DLD1 (cell line): Measurements from ENCODE around the gene CAV2.

Source experiments
- in situ Hi-C: cut with HindIII; loops from 2 replicates; pipeline ENCODE4 v1.10.0; 2017; ENCODE audit warnings: low sequenced_read_pairs

CAV2 gene

DNA sequence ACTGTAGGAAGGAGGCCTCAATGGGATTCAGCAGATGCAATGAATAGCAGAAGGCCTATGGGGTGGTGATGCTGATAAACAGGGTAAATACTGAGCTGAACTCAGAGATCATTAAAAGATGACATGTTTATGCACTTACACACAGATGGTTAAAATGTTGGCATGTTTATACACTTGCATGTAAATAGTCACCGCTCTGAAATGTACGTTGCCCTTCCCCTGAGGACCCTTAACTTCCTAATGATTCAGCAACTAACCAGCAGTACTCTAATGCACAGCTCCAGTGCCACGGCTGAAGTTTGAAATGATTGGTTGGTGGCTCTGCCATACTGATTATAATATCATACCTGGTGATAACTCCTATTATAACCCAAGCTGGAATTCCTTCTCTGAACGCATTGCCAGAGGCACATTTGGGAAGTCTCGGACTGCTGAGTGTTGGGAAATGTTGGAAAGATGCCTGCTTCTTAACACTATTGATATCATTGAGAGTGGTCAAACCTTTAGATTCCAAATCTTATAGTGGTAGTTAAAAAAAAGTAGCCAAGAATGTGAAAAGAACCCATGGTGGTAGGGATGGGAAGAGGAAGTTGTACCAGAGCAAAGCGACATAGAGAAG, 21.6 kb downstream of the CAV2 start:
- in situ Hi-C loops: loop anchor here (25.0 kb wide), 1 partner anchor 259 kb away; no protein-coding TSS in a partner anchor

DNA sequence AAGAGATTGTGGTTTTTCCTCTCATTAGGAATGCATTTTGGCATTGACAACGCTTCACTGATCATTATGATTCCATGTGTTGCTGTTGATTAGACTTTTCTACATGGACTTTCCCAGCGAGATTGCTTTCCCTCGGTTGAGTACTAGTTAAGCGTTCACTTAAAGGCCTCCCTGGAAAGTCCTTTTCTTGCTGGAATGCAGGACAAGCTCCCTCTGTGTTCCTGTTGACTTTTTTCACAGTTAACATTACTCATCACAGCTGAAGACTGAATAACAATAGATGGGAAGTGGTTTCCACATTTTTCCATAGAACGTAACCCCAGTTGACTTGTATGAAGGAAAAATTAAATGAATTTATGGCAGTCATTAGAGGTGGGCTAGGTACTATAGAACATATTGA, 22.7 kb downstream of the CAV2 start:
- in situ Hi-C loops: loop anchor here (25.0 kb wide), 1 partner anchor 260 kb away; no protein-coding TSS in a partner anchor

DNA sequence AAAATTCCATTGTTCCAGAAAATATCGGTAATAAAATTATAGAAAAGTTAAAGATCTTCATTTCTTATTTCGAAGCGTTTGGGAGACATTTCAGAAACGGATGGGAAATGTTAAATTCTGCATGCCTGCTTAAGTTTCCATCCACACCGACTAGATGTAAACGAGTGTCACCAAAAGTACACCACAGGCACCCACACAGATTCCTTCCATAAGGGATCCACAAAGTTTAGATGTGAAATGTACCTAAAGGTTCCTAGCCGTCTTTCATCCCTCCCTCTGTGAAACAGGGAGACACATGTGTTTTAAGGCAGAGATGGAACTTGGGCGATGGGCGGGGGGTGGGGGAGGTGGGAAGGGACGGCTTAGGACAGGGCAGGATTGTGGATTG, 24.7 kb downstream of the CAV2 start:
- in situ Hi-C loops: loop anchor here (25.0 kb wide), 1 partner anchor 262 kb away; no protein-coding TSS in a partner anchor

DNA sequence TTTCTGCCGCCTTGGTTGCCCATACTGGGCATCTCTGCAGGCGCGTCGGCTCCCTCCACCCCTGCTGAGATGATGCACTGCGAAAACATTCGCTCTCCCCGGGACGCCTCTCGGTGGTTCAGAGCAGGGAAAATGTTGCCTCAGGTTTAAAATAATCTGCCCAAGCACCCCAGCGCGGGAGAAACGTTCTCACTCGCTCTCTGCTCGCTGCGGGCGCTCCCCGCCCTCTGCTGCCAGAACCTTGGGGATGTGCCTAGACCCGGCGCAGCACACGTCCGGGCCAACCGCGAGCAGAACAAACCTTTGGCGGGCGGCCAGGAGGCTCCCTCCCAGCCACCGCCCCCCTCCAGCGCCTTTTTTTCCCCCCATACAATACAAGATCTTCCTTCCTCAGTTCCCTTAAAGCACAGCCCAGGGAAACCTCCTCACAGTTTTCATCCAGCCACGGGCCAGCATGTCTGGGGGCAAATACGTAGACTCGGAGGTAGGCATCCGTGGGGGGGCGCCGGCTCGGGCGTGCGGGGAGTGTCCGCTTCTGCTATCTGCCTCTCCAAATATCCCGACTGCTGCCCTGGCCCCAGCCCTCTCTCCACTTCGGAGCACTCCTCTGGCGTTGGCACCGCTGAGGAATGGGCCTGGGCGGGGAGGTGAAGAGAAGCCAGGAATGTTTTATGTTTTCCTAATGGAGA, 25.2 kb downstream of the CAV2 start, which contains the start of gene CAV1:
TSS of gene CAV1 (plus strand) at position 428 of the 689 bp plus-strand sequence. CDS start at position 455, 27 bp downstream.
- in situ Hi-C loops: loop anchor here (25.0 kb wide), 1 partner anchor 262 kb away; no protein-coding TSS in a partner anchor

DNA sequence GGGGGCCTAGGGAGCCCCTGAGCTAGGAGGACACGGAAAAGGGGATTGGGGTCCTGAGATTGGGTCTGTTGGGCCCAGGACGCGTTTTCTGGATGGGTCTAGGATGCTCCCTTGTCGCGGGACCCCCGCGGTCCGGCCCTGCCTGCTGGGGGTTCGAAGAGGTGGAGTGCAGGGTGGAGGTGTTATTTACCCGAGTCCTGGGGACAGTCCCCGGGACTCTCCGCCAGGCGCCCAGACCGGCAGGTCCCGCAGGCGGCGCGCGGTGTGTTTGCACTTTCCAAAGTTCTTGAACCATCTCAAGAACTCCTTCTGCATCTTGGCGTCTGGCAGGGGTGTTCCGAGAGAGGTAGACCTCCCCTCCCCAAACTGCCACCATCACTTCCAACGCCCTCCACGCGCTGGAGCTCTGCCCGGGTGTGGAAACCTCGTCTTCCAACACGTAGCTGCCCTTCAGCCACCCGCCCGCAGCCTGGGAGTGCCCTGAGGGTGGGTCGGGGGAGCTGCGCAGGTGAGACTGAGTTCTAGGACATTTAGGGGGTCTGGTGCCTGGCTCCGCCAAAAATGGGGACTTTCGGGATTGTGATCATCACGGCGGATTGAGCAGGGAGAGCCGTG, 25.9 kb downstream of the CAV2 start:
- in situ Hi-C loops: no loop called here

DNA sequence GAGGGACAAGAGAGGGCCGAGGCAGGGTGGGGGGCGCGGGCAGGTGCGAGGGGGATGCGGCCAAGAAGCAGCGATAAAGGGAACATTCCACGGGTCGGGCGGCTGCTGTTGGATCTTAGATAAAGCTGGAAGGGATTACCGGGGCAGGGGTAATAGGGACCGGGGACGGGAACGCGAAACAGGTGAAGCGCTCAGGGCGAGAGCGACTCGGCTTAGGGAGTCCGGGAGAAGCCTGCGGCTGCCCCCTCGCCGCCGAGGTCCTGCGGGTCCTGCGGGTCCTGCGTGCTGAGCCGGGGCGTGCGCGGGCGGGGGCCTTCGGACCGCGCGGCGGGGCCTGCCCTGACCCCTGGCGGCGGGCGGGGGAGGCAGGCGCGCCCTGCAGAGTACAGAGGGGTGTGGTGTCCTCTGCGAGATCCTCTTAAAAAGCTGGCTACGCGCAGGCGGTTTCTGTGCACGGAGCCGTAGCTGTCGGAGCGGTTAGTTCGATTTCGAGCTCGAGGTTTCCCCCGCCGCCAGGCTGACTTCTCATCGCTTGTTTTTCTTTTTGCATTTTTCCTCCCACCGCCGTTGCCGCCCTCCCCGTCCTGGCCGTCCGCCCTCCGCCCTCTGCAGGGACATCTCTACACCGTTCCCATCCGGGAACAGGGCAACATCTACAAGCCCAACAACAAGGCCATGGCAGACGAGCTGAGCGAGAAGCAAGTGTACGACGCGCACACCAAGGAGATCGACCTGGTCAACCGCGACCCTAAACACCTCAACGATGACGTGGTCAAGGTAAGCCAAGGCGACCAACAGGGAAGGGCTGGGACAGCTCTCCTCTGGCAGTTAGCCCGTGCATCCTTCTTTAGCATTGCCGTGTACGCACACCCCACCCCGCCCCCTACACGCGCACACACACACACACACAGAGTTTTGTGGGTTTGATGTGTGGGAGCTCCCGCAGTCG, 26.6 kb downstream of the CAV2 start:
- in situ Hi-C loops: no loop called here

DNA sequence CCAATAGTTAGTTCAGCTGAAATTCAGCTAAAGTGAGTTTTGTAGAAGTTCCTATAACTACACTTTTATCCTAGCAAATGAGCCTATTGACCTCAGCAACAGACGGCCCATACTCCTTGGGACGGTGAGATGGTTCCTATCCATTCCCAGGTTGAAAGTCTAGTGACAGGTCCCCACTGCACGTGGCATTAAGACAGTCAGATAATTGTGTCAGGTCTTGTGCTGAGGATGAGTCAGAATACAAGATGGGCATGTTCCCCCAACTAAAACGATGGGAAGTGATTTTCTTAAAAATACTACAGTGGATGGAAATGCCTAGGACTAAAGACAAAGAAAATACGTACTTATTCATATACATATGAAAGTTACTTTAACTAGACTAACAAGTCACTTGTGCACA, 27.4 kb downstream of the CAV2 start:
- in situ Hi-C loops: no loop called here

DNA sequence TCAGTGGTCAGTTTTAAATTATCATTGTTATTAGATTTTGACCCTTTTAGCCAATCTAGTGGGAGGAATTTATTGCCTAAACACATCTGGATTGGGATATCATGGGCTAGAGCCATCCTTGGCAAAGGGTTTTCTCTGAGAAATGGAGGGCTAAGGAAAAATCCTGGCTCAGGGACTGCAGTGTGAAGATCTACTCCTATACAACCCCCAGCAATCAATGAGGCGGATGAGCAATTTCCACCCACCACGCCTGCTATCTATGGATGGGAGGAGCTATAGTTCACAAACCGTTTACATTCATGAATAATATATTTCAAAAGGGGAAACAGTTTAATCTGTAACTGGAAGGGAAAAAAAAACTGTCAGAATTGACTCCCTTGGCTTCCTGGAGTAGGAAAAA, 28.0 kb downstream of the CAV2 start:
- in situ Hi-C loops: no loop called here

DNA sequence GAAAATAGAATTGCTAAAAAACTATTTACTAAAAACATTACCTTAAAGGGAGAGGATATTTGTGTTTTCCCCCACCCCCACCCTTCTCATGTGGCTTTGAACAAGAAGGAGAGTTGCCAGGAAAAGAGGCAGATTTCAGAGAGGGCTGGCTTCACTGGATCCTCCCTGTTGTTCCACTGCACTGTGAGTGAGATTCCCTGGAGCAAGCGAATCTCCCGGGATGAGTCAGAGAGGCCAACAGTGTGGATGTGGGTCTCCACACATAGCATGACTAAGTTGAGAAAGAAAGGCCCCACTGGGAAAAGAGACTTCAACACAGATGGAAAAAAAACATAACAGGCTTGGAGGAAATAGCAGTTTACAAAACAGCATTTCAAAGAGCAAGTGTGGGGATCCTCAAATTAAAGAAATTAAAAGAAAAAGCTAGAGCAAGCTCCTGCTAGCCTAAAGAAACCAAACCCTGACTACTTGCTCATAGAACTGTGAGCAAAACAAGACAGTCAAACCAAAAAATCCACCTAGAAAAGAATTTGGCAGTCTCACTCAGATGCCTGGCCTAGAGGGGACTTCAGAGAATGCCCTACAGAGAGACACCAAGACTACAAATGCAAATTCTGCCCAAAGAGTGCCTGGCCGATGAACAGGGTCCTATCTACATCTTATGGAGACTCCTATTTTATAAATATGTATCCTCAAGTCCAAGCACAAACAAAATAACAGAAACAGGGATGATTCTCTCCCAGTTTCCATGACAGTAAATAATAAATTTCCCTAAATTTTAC, 28.7 kb downstream of the CAV2 start:
- in situ Hi-C loops: no loop called here

DNA sequence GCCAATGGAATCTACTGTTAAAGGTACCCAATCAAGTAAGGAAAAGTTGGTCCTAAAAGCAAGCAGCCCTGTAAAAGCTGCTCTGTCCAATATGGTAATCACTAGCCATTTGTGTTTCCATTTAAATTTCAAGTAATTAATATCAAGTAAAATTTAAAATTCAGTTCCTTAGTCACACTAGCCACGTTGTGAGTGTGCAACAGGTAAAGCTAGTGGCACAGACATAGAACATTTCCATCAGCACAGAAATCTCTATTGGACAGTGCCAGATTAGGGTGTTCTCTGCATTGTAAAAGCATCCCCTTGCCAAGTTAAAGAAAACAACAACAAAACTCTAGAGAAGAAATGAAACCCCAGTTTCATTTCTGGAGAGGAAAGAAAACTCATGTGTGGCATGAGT, 29.7 kb downstream of the CAV2 start:
- in situ Hi-C loops: no loop called here

DNA sequence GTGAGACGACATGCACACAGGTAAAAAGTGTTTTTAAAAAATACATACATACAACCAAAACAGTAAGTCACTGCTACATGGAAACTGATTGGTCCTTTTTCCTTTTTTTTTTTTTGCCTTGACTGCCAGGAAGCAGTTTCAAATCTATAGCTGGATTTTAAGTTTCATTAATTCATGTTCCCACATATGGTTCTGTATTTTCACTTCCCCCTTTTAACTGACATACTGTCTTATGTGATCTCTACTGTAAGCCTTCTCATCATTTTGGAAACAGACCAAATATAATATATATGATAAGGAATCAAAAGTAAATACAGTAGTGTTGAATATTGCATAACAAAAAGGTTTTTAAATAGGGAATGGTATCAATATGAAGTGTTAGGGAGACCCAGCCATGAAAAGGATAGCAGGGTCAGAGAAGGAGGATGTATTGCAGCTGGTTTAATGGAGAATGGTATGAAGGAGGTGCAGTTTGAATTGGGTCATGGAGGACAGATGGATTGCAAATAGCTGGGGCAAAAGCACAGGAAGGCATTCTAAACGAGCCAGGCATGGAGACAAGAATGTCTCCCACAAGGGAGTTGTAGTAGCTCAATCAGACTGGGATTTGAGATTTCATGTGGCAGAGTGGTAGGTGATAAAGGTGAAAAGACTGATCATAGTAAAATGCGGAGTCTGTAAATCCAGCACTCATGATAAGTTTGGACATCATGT, 30.7 kb downstream of the CAV2 start:
- in situ Hi-C loops: no loop called here

DNA sequence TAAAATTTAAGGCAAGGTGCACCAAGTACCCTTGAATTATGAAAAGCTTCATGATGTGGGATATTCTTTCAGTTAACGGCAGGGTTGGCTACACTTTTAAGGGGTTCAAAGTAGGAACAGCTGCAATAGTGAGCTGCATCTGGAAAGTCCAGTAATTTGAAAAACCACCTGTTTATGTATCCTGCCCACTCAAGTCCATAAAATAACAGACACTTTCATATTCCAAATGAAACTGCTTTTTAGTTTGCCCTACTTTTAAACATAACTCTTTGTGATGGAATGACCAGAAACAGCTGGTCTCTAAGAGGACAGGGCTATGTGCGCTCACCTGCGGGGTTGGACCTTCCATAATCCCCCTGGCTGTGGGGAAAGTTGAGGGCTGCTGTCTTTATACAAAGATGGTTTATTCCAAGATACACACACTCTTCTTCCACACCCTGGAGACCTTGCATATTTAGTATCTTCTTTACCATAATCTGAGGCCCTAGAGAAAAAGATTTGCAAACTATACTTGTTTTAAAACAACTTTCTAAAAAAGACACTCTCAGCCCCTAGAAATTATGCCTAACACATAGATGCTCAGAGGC, 32.7 kb downstream of the CAV2 start:
- in situ Hi-C loops: no loop called here

DNA sequence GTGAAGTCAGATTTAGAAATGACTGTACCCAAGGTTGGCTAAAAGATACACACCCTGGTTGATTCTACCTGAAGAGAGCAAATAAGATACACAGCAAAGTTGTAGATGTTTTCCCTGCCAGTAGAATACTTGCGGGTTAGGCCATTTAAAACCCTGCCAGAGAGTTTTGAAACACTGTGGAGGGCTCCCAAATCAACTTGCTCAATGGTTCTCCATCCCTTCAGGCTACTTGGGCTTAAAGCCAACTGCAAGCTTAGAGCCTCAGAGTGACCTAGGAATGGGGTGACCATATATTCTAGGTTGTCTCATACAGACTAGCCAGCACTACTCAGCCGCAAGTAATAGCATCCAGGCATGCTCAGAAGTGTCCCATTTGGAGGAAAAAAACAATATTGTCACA, 35.3 kb downstream of the CAV2 start:
- in situ Hi-C loops: no loop called here

DNA sequence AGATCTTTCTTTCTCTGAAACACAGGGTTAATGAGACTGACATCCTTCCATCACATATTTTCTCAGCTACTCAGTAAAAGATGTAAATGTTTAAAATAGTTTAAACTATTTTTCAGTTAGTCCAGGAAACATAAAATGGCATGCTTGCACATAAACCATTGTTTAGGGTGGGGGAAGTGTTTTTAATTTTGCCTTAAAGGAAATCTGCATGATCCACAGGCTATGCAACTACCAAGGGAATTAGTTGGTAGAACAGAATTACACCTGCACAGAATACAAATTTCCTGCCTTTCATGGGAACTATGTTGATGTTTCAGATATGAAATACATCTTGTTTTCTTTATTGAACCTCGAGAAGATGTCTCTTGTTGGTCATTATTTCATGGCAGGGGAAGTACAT, 35.9 kb downstream of the CAV2 start:
- in situ Hi-C loops: no loop called here

DNA sequence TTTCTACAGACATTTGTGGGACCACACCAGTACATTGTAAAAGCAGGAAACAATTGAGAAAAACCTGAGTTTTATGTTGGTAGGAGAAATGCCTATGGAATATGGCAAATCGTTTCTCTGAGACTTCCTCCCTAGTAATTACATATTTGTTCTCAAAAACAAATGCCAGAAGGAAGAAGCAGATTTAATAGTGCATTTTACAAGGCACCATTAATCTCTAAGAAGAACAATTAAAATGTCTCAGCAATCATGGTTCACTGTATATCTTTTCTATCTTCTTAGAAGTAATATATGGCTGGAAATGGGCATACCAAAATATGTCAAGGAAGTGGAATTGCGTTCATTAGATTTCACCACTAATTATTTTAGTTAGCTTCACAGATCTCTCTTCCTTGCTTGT, 38.6 kb downstream of the CAV2 start:
- in situ Hi-C loops: no loop called here

DNA sequence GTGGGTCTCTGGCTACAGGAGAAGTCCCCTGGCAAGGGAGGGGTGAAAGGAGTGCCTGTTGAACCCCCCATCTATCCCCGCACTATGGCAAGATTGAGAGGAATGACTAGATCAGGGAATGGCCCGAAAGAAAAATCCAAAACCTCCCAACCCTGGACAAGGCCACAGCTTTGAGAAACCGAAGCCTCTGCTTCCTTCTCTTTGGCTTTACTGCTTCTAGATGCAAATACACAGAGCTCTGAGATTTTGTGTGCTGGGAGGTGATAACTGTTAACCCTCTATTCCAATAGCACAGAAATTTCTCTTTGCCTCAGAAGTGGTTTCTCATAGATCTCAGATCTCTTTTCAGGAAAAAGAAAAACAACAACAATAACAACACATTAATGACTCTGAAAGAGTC, 40.3 kb downstream of the CAV2 start:
- in situ Hi-C loops: no loop called here

DNA sequence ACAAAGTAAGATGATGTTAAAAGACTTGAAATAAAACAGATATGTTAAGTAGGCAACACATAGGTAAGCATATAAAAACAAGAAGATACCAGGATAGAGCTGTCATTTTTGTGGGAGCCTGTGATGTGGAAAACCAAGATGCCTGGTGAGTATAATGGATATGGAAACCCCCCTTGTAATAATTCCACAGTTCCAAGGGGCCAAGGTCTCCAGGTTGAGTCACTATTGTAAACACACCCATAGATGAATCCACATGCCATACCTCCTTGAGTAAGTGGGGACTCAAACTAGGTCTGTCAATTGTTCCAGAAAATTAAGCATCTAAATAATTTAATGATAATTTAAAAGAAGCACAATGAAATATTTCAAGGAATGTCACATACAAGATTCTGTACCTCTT, 41.2 kb downstream of the CAV2 start:
- in situ Hi-C loops: no loop called here

DNA sequence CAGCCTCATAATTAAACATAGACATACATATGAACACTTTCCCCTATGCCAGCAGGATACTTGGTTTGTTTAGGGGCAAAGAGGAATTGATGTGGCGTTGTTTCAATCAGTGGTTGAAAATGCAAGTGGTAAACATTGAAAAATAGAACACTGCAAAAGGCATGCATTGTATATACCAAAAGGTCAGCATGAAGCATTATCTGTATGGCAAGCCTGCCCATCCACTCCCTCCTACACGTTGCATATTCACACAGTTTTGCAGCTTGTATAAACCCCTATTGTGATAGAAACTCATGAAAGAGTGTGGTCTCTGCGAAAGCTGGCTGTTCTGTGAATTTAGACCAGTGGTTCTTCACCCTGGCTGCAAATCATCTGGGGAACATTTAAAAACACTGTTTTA, 42.4 kb downstream of the CAV2 start:
- in situ Hi-C loops: no loop called here

DNA sequence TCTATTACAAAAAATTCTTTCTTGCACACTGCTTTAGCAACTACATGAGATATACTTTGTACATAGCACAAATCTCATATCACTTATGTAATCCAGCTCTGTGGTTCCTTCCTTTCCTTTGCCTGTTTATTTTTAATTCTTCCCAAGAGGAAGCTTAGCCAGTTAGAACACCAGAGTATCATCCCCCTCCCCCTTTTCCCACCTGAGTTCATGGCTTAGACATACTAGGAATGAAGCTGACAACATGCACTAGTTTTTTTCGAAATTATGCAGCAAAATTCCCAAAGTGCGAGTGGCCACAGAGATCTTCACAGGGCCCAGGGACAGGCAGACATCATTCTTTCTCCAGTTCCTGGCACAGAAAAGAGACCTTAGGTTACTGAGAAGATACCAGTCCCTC, 43.1 kb downstream of the CAV2 start:
- in situ Hi-C loops: no loop called here
